HUDEP-2 (cell line): ENCODE data around the gene CRTC3.
"Not testable (repeated sequence)": the region's sequence is repeated elsewhere in the genome, so short reads cannot be mapped to it uniquely, and the experiment has no call there.

Experiments
- DNase-seq, 76 experiments: peaks; one replicate each; lab custom pipeline; 2025; ENCODE audit not compliant: unreplicated experiment in 76 of 76; lab: John Stamatoyannopoulos, UW

Gene CRTC3

DNA sequence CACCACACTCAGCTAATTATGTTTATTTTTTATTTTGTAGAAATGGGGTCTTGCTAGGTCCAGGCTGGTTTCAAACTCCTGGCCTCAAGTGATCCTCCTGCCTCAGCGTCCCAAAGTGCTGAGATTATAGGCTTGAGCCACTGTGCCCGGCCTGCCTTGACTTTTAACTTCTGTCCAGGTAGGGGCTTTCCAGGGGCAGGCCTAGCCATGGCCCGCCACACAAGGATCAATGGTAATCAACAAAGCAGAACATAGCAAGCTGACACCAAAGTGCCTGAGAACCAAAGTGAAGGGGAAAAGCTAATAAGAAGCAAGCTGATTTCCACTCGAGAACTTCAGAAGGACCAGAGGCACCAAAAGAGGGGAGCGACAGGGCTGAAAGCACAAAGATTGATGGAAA lies 9.4 kb upstream of the CRTC3 start:
- DNase-seq, result no peak

DNA sequence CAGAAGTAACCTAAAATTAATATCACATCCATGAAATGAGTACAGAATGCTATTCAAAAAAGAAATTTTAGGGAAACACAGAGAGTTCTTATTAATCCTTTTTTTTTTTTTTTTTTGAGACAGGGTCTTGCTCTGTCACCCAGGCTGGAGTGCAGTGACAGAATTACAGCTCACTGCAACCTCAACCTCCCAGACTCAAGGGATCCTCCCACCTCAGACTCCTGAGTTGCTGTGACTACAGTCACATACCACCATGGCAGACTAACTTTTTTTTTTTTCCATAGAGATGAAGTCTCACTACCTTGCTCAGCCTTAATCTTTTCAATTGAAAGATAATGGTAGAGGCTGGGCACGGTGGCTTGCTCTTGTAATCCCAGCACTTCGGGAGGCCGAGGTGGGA lies 6.3 kb upstream of the CRTC3 start:
- no peak for DNase-seq

DNA sequence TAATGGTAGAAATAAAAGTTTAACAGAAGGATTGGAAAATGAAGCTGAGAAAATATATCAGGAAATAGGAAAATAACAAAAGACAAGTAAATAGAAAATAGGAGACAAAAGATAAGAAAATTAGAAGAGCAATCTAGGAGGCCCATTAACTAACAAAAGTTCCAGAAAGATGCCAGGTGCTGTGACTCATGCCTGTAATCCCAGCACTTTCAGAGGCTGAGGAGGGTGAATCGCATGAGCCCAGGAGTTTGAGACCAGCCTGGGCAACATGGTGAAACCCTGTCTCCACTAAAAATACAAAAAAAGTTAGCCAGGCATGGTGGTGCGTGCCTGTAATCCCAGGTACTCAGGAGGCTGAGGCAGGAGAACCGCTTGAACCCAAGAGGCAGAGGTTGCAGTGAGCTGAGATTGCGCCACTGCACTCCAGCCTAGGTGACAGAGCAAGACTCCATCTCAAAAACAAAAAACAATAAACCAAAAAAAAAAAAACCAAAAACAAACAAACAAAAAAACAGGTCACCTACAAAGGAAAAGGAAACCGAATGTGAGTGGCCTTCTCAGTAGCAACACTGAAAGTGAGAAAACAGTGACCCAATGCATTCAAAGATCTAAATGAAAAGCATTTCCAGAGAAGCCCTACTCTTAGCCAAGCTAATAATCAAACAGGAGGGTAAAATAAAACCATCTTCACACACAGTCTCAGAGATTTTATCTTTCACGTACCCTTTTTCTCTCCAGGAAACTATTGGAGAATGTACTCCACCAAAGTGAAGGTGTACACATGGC lies 5.5 kb upstream of the CRTC3 start:
- DNase-seq, result not testable (repeated sequence)

DNA sequence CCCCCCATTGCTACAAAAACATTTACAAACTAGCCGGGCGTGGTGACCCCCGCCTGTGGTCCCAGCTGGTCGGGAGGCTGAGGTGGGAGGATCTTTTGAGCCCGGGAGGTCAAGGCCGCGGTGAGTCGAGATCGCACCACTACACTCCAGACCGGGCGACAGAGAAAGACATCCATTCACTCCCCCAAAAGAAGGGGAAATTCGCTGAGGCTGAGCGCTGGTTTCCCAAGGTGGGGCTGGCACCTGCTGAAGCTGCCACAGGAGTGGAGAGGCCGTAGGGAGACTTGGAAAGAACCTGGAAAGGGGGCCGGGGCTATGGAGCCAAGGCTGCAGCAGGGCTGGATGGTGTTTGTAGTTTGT lies 732 bp upstream of the CRTC3 start:
- DNase-seq, result no peak

DNA sequence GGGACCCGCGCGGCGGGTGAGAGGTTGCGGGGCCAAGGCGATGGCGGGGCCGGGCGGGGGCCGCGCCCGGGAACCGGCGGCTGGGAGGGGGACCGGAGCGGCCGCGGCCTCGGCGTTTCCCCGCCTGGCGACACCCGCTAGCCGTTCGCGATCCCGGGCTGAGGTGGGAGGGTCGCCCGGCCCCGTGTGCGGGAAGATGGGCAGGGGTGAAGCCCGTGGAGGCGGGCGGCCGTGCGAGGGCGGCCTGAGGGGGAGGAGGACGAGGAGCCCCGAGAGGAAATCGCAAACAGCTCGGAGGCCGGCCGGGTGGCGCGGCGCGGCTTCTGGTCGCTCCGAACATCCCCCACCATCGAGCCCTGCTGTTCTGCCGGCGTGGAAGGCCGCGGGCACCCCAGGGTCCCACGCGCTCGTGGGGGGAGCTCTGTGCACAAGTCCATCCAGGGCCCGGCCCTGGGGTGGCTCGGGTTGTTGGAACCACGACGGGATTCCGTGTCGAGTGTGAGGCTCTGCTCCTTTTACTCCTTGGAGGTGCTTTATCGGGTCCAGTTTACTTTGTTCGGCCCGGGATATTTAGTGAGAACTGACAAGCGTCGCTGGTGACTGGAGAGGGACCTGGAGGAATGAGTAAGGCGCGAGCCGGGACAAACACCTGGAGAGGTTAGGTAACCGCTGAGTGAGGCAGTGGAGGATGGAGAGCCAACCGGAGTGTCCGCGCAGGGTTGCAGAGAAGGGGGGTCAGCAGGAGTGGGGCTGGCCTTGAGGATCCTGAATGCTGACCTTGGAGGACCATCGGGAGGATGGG lies 728 bp downstream of the CRTC3 start:
- peak in 17 of 76 experiments; percentile 11 to 39 (median 22) for DNase-seq

DNA sequence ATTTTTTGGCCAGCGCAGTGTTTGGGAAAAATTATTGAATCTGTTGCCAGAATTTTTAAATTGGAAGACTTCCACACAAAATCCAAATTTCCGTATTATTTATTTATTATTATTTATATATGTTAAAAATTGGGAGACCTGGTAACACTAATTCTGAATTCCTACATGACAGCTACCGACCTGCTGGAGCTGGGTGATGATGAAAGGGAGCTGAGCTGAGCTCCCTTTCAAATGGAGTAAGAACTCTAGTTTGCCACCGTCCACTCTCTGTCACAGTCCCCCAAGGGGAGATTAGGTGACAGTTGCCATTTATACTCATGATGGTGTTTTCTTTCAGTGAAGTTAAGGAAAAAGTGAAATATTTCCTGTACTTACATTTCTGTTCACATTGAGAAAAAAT lies 1.4 kb downstream of the CRTC3 start:
- no peak for DNase-seq

DNA sequence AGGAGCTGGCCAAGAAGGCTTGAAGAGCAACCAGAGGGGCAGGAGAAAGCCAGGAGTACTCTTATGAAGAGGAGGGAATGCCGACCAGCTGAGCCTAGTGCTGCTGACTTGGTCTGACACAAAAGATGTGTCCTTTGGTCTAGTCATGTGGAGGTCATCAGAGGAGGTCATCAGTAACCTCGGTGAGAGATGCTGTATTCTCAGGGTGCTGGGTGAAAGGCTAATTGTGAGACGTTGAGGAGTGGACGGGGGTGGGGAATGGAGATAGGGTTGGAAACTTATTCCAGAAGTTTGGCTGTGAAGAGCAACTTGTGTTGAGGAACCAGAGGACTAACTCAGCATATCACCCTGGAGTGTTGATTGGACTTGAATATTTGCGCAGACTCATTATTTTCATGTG lies 5.5 kb downstream of the CRTC3 start:
- DNase-seq, result no peak

DNA sequence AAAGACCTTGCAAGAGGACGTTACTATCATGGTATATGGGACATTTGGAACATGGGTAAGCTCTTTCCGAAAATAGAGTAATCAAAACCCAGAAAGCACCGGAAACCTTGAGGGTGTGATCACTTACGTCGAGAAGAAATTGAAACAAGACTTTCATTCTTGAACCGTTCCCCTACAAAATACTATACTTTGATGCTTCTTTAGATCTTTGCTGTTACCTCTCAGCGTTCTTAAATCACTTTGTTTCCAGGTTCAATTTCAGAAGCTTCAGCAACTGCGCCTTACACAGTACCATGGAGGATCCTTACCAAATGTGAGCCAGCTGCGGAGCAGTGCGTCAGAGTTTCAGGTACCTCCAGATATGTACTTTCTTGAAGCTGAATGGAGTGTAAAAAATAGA lies 10.1 kb downstream of the CRTC3 start:
- no peak for DNase-seq

DNA sequence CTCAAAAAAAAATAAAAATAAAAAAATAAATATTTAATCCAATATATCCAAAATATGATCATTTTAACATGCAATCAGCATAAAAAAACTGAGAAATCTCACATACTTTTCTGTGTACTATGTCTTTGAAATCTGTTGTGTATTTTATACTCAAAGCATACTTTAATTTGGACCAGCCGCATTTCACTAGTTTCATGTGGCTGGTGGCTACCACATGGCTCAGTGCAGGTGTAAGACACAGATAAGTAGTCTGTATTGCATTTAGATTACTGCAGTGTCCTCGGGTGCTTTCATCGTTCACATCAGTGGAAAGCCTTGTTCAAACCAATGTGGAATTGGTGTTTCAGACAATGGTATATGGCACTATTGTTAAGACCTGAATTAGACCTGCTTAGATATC lies 11.0 kb downstream of the CRTC3 start:
- peak in 36 of 76 experiments; percentile 4 to 67 (median 24) for DNase-seq

DNA sequence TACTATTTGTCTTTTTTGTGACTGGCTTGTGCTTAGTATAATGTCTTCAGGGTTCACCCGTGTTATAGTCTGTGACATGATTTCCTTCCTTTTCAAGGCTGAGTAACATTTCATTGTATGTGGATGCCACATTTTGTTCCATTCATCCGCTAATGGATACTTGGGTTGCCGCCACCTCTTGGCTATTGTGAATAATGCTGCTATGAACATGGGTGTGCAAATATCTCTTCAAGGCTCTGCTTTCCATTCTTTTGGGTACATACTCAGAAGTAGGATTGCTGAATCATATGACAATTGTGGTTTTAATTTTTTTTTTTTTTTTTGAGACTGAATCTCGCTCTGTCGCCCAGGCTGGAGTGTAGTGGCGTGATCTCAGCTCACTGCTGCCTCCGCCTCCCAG lies 15.4 kb downstream of the CRTC3 start:
- DNase-seq, result peak in 5 of 76 experiments; percentile 4 to 23 (median 15)

DNA sequence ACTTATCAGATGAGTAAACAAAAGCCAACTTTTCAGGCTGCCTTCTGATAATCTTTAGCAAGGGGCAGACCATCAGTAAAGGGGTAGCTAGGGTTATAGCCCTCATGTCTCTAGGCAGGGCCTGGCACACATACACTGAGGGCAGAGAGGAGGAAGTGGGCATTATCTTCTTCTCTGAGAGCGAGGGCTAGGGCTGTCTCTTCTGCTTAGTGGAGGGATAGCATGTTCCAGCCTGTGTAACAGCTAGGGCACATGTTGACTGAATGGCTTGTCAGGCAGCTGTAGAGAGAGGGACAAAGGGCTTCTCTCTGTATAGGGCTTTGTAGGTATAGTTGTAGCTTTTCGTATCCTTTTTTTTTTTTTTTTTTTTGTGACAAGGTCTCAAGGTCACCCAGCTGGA lies 17.8 kb downstream of the CRTC3 start:
- DNase-seq, result peak in 1 of 76 experiments; percentile 7

DNA sequence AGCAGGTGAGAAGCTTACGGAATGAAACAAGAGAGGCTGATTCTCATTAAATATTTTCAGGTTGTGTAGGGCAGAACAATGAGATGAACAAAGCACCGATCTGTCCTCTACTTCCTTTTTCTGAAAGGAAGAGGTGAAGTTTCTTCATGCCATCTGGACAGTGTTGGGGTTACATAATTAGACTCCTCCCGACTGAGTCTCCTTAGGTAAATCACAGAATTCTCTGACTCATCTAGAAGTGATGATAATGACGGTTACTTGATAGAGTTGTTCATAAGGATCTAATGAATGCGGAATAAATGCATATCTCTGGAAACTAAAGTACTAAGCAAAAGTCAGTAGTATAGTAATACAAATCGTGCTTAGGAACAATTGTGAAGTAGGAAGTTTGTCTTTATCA lies 21.2 kb downstream of the CRTC3 start:
- no peak for DNase-seq

DNA sequence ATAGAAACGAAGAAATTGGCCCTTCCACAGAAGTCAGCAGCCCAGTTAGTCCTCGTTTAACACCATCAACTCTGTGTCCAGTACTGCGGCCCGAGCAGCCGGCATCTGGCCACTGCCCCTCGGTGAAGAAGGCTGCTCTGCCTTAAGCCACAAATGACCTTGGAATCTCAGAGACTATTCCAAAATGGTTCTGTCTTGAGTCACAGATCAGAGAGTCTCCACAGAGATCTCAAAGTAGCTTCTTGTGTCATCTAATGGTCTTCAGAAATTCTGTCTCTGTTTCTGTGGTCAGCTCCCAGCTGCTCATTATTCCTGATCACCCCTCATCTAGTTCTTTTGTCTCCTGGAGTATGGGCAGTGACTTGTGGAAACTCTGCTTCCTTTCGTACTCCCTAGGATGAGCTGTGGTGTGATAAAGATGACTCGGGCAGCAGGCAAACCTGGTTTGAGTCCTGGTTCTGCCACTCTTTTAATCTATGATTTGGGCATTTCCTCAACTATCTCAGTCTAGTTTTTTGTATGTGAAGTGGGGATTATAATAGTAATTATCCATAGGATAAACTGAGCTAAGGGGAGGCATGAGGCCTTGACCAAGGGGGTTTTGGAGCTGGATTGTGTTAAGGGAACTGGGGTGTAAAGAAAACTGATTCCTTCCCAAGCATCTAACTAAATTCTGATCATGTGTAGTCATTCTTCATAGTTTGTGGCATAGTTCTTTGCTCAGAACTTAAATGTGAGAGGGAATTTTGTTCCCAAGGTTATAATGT lies 22.6 kb downstream of the CRTC3 start:
- DNase-seq, result no peak

DNA sequence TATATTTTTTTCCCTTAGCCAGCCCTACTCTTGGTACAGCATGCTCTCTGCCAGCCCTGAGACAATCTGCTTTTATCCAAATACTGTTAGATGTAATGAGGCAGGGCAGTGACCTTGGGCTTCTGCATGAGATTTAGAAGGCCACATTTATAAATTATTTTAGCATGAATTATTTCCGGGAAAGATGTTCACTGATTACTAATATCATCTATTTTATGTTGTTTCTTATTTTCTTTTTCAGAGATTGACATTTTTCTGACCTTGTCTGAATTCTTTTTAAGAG lies 23.1 kb downstream of the CRTC3 start:
- no peak for DNase-seq

DNA sequence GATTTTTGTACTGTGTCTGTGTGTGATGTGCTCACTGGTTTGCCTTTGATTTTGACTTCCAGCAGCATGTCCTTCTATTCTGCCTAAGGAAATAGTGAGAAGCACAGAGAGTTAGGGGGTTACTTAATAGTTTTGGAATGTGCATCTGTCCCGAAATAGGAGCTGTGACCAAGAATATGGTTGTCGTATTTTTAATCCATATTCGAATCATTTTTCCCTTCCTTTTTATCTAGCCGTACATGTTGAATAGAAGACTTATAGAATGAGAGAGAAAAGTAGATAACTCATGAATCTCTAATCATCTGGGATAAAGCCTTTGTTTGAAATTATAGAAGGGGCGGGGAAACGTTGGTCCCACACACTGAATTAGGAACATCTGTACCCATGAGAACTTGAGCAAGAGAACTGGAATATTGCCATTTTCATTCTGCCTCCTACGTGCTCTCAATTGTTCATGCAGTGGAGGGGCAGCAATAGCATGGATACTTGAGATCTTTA lies 23.6 kb downstream of the CRTC3 start:
- DNase-seq, result peak in 1 of 76 experiments; percentile 4

DNA sequence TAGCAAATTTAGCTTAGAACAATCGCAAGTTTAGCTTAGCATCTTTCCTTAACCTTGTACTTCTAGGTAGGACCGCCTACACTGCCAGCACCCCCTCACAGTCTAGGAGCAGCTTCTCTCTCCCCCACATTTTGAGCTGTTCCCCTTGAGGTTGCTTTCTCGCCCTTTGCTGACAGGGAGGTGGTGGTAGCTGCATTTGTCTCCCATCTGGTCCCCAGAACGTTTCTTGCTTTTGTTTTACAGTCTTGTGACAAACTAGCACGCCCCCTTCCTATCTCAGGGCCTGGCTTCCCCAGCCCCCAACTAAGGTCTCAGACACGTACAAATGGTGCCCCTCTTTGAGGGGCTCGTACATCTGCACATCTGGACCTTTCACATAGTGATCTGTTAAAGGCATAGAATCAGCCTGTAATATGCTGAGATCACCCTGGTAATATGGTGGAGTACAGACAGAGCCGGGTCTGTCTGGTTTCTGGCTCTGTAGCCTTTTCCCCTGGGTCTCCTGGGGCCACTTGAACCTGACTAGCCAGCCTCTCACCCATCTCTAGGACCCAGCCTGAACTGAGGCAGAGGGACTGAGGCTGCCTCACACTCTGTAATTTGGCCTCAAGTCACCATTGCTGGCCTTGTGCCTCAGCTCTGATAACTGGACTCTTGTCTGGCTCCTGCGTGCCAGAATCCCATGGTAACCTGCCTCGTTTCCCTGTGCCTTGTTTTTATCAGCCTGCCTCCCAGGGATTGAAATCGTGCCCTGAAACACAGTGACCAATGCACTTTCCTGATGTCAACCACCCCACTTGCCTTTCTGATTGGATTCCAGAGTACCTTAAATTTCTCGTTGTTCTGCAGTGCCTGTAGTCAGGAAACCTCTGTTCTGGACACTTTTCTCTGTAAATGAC lies 27.7 kb downstream of the CRTC3 start:
- peak in 26 of 76 experiments; percentile 1 to 43 (median 13) for DNase-seq

DNA sequence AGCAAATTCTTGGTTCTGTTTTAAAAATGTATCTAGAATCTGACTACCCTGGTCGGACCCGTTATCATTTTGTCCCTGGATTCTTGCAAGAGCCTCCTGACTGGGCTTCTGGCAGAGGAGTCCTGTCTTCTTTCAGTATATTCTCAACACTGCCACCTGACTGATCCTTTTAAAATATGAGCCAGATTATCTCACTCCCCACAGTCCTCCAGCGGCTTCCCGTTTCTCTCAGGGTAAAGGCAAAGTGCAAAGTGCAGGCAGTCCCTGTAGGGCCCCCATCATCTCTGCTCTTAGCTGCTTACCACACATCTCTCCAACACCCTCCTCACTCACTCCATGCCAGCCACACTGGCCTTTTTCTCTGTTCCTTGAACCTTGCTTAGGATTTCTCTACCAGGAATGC lies 28.4 kb downstream of the CRTC3 start:
- DNase-seq, result peak in 4 of 76 experiments; percentile 9 to 22 (median 20)

DNA sequence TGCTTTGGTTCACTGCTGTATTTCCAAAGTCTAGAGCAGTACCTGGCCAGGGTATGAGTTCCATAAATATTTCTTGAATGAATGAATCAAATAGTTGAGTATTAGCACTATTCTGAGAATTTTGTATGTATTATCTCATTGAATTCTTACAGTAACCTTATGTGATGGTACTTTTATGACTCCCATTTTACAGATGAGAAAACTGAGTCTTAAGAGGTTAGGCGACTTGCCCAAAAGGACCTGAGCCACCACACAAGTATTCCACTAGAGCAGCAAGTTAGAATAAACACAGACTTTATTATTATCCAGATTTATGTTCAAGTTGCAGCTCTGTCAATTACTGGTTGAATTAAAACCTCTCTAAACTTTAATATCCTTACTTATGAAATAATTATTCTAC lies 29.4 kb downstream of the CRTC3 start:
- DNase-seq, result no peak

DNA sequence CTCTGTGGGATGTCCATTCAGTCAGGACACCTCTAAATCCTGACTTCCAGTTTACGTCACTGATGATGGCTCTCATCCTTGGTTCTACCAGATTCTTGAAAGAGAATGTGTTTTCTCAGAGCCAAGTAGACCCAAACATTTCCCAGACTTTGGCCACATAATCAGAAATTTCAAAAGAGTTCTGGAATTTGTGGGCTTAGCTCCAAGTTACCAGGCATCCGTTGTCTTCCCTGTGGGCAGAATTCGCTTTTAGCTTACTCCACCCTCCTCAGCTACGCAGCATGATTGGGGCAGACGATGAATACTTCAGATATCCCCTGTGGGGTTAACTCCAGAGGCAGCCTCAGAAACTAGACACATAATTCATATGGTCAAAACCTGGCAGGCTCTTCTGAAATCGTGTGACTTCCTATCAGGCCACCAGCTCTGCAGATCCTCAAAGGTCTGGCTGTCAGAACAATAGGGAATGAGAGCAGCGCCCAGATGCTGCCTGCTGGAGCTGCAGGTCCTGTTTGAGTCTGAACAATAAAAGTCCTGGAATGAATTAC lies 30.6 kb downstream of the CRTC3 start:
- peak in 6 of 76 experiments; percentile 7 to 39 (median 12) for DNase-seq
